HG03064 (cell line): Measurements from ENCODE around the gene RNF34.

Source experiments
- ATAC-seq: cut with Tn5 transposase; IDR thresholded peaks from one replicate; pipeline ENCODE4 v1.9.1; 2021; ENCODE audit warnings: low read depth; ENCODE audit not compliant: unreplicated experiment

Gene RNF34

GRCh38 chr12:121432740-121433480 is 33.0 kb downstream of the RNF34 start:
- ATAC-seq, result no peak

DNA sequence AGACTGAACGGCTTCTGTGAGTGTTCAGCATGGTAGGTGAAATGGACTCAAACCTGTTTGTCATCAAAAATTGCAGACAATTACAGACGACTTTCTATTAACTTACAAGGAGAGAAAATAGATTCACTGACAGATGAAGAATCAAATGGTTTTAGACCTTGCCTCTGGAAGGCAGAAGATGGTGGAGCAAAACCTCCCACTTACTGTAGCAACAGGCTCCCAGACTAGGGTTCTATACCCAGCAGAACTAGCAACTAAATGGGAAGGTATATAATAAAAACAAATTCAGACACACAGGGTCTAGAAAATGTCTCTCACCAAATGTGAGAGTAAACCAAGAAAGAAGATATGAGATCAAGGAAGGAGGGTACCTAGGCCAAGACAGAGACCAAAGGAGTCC is 36.8 kb downstream of the RNF34 start:
- ATAC-seq, result no peak

GRCh38 chr12:121438905-121439304 is 39.0 kb downstream of the RNF34 start:
- ATAC-seq, result no peak

DNA sequence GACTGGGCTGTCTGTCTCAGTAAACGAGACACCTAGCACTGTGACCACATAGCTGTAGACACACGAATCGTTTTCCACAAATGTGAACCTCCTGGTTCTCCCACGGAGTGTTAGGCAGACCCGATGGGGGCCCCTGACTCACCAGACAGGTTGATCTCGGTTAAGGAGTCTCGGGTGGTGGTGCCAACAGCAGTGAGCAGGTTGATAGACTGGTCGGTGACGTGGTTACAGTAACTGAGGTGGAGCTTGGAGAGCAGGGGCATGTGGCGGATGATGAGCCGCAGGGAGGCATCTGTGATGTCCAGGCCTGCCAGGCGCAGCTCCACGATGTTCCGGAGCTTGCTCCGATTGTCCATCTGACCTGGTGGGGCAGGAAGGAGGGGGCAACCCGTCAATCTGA is 39.8 kb downstream of the RNF34 start:
- ATAC-seq, result no peak

DNA sequence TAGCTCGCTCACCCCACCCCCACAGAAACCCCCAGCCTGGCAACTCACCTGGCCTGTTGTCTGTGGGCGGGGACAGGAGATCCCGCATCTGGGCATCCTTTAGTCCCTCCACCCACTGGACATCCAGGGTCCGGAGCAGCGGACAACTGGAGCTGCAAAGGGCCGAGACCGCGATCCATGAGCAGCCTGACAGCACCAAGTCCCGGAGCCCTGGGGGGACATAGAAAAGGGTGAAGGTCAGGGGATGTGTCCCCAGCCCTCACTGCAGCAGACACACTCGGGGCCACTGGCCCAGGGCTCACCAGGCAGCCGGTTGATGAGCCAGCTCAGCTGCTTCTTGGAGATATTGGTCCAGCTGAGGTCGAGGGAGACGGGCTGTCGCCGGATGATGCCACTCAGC is 40.9 kb downstream of the RNF34 start:
- no peak for ATAC-seq

DNA sequence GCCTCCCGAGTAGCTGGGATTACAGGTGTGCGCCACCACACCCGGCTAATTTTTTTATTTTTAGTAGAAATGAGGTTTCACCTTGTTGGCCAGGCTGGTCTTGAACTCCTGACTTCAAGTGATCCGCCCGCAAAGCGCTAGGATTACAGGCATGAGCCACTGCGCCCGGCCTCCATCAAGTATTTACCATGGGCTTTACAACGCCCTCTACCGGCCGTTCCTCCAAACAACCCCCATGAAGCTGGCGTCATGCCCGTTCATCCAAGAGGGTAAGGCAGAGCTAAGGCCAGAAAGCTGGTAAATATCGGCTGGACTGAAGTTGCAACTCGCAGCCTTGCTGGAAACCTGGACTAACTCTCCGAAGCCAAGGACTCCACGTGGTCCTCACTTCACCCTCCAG is 41.6 kb downstream of the RNF34 start:
- ATAC-seq, result no peak

DNA sequence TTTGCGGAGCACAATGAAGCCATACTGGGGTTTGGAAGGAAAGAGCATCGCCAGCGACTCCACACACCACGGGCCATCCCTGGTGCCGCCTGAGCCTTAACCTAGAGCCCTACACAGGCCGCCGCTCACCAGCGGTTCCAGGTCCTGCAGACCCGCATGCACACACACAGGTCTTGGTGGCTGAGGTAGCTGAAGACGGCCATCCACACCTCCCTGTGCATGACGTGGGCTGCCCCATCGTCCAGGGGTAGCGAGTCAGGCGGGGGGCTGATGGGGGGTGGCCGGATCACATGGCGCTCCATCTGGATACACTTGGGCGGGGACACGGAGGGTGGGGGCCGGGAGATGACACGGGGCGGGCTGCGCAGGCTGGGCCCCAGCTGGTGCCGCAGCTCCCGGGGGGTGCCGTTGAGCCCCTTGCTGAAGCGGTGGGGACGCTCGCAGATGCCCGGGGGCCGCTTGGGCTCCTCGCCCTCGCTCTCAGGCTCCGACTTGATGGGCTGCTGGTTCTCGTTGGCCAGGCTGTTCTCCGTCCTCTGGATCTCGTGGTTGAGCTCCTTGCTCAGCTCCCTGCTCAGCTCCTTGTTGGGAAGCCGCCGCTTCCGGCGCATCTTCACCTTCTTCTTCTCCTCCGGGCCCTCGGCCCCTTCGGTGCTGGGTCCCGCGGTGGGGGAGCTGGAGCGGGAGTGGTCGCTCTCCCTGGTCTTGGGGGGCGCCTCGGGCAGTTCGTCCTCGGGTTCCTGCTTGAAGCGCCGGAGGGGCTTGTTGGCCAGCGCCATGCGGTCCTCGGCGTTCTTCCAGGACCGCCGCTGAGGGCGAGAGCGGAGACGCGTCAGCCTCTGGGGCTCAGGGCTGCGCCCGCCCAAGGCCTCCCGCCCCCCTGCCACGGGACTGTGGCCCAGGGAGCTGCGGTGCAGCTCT is 42.4 kb downstream of the RNF34 start:
- ATAC-seq, result no peak

GRCh38 chr12:121443193-121443870 is 43.4 kb downstream of the RNF34 start:
- no peak for ATAC-seq

DNA sequence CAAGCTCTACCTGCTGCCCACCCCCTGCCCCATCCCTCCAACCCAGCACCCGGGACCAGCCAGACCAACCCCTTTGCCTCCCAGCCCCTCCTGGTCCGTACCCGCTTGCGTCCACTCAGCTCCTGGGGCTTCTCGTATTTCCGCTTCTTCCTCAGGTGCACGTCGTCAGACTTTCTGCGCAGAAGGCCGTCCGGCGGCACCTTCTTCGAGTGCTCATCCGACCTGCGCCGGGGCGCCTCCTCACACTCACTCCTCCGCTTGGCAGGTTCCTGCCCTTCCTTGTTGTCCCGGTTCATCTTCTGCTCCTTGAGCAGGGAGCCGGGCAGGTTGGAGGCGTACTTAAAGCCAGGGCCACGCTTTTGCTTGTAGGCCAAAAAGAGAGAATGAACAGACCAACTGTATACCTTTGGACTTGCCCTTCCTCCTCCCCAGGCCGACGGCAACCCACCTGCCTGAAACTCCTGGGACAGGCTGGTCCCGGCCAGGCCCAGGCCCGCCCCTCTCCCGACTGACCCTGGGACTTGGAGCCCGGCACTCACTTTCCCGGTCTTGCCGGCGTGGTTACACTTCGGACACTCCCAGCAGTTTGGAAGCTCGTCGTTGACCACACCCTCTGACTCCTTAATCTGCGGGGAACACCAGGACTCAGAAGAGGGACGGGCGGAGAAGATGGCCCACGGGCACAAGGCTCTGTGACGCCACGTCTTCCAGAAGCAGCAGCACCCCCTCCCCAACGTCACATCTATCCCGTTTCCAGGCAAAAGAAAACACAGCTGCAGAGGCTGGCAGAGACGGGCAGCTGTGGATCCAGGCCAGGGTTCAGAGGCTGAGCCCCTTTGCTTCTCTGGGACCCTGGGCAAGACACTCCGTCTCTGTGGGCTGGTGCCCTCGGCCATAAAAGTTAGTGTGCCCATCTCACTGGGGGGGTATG is 44.3 kb downstream of the RNF34 start:
- ATAC-seq, result no peak

DNA sequence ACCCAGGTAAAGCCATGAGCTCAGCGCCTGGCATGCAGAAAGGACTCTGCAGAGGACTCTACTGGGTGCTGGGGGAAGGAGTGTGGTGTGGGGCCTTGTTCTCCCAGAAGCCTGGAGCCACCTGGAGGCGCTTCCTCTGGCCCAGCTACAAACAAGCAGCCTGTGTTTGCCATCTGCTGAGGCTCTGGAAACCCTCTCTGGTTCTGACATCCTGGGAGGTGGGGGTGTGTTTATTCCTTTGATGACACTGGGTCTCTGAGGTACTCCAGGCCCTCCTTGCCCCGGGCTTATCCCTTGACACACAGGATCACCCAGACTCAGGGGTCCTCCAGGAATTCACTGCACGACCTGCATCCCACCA is 44.9 kb downstream of the RNF34 start:
- no peak for ATAC-seq

DNA sequence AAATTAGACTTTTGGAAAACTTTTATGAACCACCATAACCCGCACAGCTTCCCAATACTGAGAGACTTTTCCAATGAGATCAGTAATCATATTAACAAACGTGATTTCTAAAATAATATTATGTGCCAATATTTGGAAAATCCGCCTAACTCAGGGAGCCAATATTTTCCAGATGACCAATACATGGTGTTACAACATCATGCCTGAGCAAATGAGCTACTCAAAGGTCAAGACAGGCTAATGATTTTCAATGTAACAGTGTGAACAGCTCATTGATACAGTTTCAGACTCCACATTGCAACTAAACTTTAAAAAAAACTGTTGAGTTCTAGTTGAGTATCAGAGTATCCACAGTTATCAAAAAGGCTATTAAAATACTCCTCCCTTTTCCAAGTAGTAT is 46.8 kb downstream of the RNF34 start:
- ATAC-seq, result no peak

GRCh38 chr12:121448771-121449315 is 48.9 kb downstream of the RNF34 start:
- no peak for ATAC-seq

DNA sequence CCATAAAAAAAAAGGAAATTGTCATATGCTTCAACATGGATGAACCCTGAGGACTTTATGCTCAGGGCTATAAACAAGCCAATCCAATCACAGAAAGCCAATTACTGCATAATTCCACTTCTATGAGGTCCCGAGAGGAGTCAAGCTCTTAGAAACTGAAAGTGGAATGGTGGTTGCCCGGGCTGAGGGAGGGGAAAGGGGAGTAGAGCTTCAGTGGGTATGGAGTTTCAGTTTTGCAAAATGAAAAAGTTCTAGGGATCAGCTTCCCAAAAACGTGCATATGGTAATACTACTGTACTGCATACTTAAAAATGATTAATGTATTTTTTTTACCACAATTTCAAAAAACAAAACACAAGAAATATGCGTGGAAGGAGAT is 52.0 kb downstream of the RNF34 start:
- ATAC-seq, result no peak

DNA sequence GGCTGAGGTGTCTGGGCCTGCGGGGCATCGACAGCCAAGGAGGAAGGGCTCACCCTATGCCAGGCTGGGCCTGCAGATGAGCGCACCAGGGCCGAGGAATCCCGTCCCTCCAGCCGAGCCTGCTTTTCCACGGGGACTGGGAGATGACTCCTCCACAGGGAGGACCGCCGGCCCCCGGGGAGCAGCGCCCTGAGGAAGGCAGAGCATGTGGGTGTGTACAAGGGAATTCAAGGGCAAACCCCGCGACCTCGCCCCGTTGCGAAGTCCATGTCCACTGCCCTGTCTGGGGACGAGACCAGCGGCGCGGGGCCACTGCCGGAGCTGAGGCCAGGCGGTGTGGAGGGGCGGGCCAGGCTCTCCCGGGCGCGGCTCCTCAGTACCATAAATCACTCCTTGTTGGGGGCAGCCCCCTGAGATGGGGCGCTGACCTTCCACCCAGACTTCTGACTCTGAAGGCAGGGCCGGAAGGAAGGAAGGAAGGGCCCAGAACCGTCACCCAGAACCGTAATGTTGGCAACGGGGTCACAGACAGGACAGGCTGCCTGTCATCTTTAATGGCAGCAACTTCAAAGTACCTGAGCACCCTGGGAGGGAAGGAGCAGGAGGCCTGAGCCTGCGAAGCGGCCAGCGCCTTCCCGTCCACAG is 52.5 kb downstream of the RNF34 start:
- ATAC-seq, result no peak

GRCh38 chr12:121452985-121453360 is 53.1 kb downstream of the RNF34 start:
- ATAC-seq, result no peak

DNA sequence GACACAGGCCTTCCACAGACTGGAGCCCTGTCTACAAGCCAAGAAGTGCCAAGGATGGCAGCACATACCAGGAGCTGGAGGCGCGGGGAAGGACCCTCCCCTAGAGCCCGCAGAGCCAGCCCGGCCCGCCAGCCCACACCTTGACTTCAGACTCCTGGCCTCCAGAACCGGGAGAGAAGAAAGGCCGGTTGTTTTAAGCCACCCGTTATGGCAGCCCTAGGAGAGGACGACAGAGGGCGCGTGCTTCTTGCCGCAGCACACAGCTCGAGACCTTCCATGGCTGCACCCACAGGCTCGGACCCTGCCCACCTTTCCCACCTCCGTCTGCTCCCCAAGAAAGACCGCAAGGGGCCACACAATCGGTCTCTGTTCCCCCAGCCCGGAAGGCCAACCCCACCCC is 53.7 kb downstream of the RNF34 start:
- ATAC-seq, result no peak

DNA sequence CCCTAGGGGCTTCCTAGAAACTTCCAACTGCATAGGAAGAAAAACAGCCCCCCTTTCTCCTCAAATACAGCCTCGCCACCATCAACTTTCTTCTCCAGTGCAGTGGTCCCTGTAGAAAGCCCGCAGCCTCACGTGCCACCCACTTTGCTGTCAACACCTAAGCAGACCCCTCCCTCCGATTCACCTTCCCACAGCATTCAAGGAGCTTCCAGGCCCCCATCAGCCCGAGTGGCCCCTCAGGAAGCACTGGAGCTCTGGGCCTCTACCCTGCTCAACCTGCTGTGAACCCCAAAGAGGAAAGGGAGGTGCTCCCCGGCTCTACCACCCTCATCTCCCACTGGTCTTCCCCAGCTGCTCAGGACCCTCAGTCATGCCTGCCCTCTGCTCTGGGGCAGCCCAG is 55.0 kb downstream of the RNF34 start:
- ATAC-seq, result no peak

DNA sequence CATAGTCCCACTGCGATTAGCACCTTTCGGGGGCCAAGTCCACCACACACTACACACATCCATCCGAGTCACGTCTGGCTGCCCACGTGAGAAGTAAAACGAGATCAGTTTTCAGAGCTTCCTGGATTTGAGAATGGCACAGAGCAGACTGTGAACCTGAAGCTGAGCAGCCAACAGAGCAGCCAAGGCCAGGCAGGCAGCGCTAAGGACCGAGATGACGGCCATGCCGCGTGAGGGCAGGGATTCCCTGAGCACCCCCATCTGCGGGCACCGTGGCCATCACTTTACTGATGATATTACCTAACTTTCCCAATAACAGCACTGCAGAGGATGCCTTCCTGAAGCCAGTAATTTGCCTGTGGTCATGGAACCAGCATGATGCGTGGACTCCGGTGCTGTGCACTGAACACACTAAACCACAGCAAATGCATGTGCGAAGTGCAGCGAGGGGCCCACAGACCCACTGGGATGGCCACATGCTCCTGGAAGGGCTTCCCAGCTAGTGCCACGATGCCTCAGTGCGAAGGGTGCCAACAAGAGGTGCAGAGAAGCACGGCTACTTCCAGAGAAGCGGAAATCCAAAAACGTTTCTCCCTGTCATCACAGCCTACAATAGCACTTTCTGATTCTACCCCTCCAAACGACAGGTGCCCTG is 56.0 kb downstream of the RNF34 start:
- ATAC-seq, result no peak

- no peak for ATAC-seq
Observed at GRCh38 chr12:121456551-121456950, 56.6 kb downstream of the RNF34 start.
